ENCODE results near the gene KBTBD7.

The KBTBD7 gene, protein sequence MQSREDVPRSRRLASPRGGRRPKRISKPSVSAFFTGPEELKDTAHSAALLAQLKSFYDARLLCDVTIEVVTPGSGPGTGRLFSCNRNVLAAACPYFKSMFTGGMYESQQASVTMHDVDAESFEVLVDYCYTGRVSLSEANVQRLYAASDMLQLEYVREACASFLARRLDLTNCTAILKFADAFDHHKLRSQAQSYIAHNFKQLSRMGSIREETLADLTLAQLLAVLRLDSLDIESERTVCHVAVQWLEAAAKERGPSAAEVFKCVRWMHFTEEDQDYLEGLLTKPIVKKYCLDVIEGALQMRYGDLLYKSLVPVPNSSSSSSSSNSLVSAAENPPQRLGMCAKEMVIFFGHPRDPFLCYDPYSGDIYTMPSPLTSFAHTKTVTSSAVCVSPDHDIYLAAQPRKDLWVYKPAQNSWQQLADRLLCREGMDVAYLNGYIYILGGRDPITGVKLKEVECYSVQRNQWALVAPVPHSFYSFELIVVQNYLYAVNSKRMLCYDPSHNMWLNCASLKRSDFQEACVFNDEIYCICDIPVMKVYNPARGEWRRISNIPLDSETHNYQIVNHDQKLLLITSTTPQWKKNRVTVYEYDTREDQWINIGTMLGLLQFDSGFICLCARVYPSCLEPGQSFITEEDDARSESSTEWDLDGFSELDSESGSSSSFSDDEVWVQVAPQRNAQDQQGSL

GRCh38 chr13:41193919-41194824, at the start of gene KBTBD7:
Gene KBTBD7, minus strand, starts transcription at chr13:41194569. Its CDS starts 312 bp downstream, at chr13:41194257.
- H3K27ac ChIP-seq (ENCODE audit: low read depth, low read length): peak within 1 kb of the TSS; percentile 89
- no peaks in the 10 kb centered on the region for H3K9me3 ChIP-seq (ENCODE audit: control insufficient read depth, insufficient read depth, low read length)
- peak within 1 kb of the TSS; percentile 90 for H3K9ac ChIP-seq (ENCODE audit: low read depth, low read length)
- no peaks in the 10 kb centered on the region for H3K27me3 ChIP-seq (ENCODE audit: control insufficient read depth, insufficient read depth, low read length)
- H3K4me3 ChIP-seq (ENCODE audit: low read depth, low read length): peak within 1 kb of the TSS; percentile 83
- H3K36me3 ChIP-seq (ENCODE audit: control insufficient read depth, insufficient read depth, low read length): 0 out of 2 replicates have a peak, but pooled peaks cover 2% of the 10 kb centered on the region
- H3K4me1 ChIP-seq (ENCODE audit: control insufficient read depth, insufficient read depth, low read length): 0 out of 2 replicates have a peak, but pooled peaks cover 7% of the 10 kb centered on the region

DNA sequence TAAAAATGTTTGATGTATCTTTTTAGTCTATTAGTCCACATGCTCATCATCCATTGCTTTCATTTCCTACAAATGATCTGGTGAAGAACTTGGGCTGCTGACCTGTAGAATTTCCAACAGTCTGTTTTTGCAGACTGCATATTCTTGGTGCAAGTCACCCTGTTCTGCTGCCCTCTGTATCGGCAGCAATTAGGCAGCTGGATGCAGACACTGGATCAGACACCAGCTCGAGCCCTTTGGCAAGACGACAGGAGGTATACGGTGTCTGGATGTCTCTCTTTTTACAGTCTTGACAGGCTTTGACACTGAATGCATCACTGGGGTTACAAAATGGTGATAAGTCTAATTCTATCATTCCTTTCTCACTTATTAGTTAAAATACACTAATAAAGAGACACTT, 47.3 kb upstream of the KBTBD7 start:
- Histone ChIP-seq H3K36me3 (ENCODE audit: control insufficient read depth, insufficient read depth, low read length) (peaks cover 3% of the 10 kb centered on the region; the same call in 1 of the 2 replicates), H3K27ac (ENCODE audit: low read depth, low read length) (no peak overlapping the region), H3K4me3 (ENCODE audit: low read depth, low read length) (no peak overlapping the region), H3K4me1 (ENCODE audit: control insufficient read depth, insufficient read depth, low read length) (no peaks in the 10 kb centered on the region), H3K9ac (ENCODE audit: low read depth, low read length) (no peak overlapping the region), H3K27me3 (ENCODE audit: control insufficient read depth, insufficient read depth, low read length) (no peaks in the 10 kb centered on the region), H3K9me3 (ENCODE audit: control insufficient read depth, insufficient read depth, low read length) (no peaks in the 10 kb centered on the region)

- H3K9me3 ChIP-seq (ENCODE audit: control insufficient read depth, insufficient read depth, low read length): no peaks in the 10 kb centered on the region
- H3K4me1 ChIP-seq (ENCODE audit: control insufficient read depth, insufficient read depth, low read length): no peaks in the 10 kb centered on the region
- H3K27me3 ChIP-seq (ENCODE audit: control insufficient read depth, insufficient read depth, low read length): no peaks in the 10 kb centered on the region
- H3K36me3 ChIP-seq (ENCODE audit: control insufficient read depth, insufficient read depth, low read length): peaks cover 7% of the 10 kb centered on the region; the same call in 1 of the 2 replicates
- no peak overlapping the region for H3K27ac ChIP-seq (ENCODE audit: low read depth, low read length)
- H3K4me3 ChIP-seq (ENCODE audit: low read depth, low read length): no peak overlapping the region
- H3K9ac ChIP-seq (ENCODE audit: low read depth, low read length): no peak overlapping the region
Observed at GRCh38 chr13:41236369-41236768, 42.0 kb upstream of the KBTBD7 start.

- no peaks in the 10 kb centered on the region for H3K27me3 ChIP-seq (ENCODE audit: control insufficient read depth, insufficient read depth, low read length)
- H3K4me1 ChIP-seq (ENCODE audit: control insufficient read depth, insufficient read depth, low read length): no peaks in the 10 kb centered on the region
- H3K27ac ChIP-seq (ENCODE audit: low read depth, low read length): no peak overlapping the region
- no peak overlapping the region for H3K4me3 ChIP-seq (ENCODE audit: low read depth, low read length)
- H3K9me3 ChIP-seq (ENCODE audit: control insufficient read depth, insufficient read depth, low read length): no peaks in the 10 kb centered on the region
- H3K36me3 ChIP-seq (ENCODE audit: control insufficient read depth, insufficient read depth, low read length): peaks cover 8% of the 10 kb centered on the region; the same call in 1 of the 2 replicates
- H3K9ac ChIP-seq (ENCODE audit: low read depth, low read length): no peak overlapping the region
Observed at GRCh38 chr13:41232578-41233480, 38.5 kb upstream of the KBTBD7 start.

DNA sequence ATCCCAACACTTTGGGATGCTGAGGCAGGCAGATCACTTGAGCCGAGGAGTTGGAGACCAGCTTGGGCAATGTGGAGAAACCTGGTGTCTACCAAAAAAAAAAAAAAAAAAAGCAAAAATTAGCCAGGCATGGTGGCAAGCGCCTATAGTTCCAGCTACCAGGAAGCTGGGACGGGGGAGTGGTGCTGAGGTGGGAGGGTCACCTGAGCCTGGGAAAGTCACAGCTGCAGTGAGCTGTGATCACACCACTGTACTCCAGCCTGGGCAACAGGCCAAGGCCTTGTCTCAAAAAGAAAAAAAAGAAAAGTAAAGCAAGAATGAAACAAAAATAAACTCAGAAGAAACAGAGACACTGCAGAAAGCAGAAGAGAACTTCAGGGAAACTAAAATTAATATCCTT, 37.4 kb upstream of the KBTBD7 start:
- Histone ChIP-seq H3K9ac (ENCODE audit: low read depth, low read length) (no peak overlapping the region), H3K27me3 (ENCODE audit: control insufficient read depth, insufficient read depth, low read length) (no peaks in the 10 kb centered on the region), H3K4me1 (ENCODE audit: control insufficient read depth, insufficient read depth, low read length) (no peaks in the 10 kb centered on the region), H3K36me3 (ENCODE audit: control insufficient read depth, insufficient read depth, low read length) (peaks cover 8% of the 10 kb centered on the region; the same call in 1 of the 2 replicates), H3K27ac (ENCODE audit: low read depth, low read length) (no peak overlapping the region), H3K4me3 (ENCODE audit: low read depth, low read length) (no peak overlapping the region), H3K9me3 (ENCODE audit: control insufficient read depth, insufficient read depth, low read length) (no peaks in the 10 kb centered on the region)

DNA sequence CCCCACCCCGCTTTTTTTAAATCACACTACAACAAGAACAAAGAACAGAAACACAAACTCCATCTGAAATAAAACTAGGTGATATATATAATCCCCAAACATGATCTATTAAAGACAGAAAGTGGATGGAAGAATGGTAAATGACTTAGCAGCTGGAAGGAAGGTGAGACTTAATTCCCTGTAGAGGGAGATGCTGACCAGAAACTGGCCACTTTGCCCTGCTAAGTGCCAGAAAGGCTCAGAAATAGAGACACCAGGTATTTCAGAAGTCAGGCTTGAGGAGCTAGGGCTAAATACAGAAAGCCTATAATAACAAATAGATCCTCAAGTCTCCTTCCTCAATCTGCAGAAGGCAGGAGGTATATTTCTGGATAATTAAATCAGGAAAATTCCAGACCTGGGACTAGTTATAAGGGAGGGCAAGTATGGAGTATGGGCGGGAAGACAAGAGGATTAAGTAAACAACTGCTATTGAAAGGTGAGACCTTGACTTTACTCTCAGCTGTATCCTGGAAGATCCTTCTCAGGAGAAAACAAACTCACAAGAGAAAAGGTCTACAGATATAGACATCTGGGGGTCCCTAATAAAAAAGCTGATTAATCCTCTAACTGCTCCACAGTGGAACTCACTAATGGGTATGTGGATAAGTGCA, 36.8 kb upstream of the KBTBD7 start:
- no peaks in the 10 kb centered on the region for H3K9me3 ChIP-seq (ENCODE audit: control insufficient read depth, insufficient read depth, low read length)
- H3K4me1 ChIP-seq (ENCODE audit: control insufficient read depth, insufficient read depth, low read length): no peaks in the 10 kb centered on the region
- no peaks in the 10 kb centered on the region for H3K27me3 ChIP-seq (ENCODE audit: control insufficient read depth, insufficient read depth, low read length)
- H3K36me3 ChIP-seq (ENCODE audit: control insufficient read depth, insufficient read depth, low read length): peaks cover 8% of the 10 kb centered on the region; the same call in 1 of the 2 replicates
- no peak overlapping the region for H3K4me3 ChIP-seq (ENCODE audit: low read depth, low read length)
- H3K9ac ChIP-seq (ENCODE audit: low read depth, low read length): no peak overlapping the region
- no peak overlapping the region for H3K27ac ChIP-seq (ENCODE audit: low read depth, low read length)

- Histone ChIP-seq H3K36me3 (ENCODE audit: control insufficient read depth, insufficient read depth, low read length) (peaks cover 8% of the 10 kb centered on the region; the same call in 1 of the 2 replicates), H3K9ac (ENCODE audit: low read depth, low read length) (no peak overlapping the region), H3K9me3 (ENCODE audit: control insufficient read depth, insufficient read depth, low read length) (no peaks in the 10 kb centered on the region), H3K4me1 (ENCODE audit: control insufficient read depth, insufficient read depth, low read length) (no peaks in the 10 kb centered on the region), H3K27ac (ENCODE audit: low read depth, low read length) (no peak overlapping the region), H3K4me3 (ENCODE audit: low read depth, low read length) (no peak overlapping the region), H3K27me3 (ENCODE audit: control insufficient read depth, insufficient read depth, low read length) (no peaks in the 10 kb centered on the region)
Observed at GRCh38 chr13:41229356-41229755, 35.0 kb upstream of the KBTBD7 start.

GRCh38 chr13:41224113-41225110, 30.0 kb upstream of the KBTBD7 start:
- no peaks in the 10 kb centered on the region for H3K27me3 ChIP-seq (ENCODE audit: control insufficient read depth, insufficient read depth, low read length)
- no peak overlapping the region for H3K4me3 ChIP-seq (ENCODE audit: low read depth, low read length)
- H3K27ac ChIP-seq (ENCODE audit: low read depth, low read length): no peak overlapping the region
- no peak overlapping the region for H3K9ac ChIP-seq (ENCODE audit: low read depth, low read length)
- no peaks in the 10 kb centered on the region for H3K36me3 ChIP-seq (ENCODE audit: control insufficient read depth, insufficient read depth, low read length)
- H3K4me1 ChIP-seq (ENCODE audit: control insufficient read depth, insufficient read depth, low read length): no peaks in the 10 kb centered on the region
- H3K9me3 ChIP-seq (ENCODE audit: control insufficient read depth, insufficient read depth, low read length): no peaks in the 10 kb centered on the region

DNA sequence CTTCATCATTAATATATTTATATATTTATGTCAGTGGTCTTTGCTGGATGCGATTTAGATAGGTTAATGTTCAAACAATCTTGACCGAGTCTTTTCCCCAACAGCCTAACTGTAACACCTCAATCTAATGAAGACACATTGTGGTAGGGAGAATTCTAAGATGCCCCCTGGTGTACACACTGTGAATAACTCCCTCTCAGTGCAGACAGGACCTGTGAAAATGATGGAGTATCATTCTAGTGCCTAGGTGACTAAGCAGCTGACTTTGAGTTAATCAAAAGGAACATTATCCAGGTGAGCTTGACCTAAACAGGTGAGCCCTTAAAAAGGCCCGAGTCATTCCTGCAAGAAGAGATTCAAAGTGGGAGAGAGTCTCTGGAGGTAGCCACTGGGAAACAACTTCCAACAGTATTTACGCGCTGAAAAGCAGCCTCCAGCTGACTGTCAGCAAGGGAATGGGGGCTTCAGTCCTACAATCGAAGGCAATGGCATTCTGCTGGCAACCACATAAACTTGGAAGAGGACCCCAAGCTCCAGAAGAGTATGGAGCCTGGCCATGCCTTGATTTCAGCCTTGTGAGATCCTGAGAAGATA, 28.0 kb upstream of the KBTBD7 start:
- H3K27me3 ChIP-seq (ENCODE audit: control insufficient read depth, insufficient read depth, low read length): no peaks in the 10 kb centered on the region
- H3K9me3 ChIP-seq (ENCODE audit: control insufficient read depth, insufficient read depth, low read length): no peaks in the 10 kb centered on the region
- no peak overlapping the region for H3K27ac ChIP-seq (ENCODE audit: low read depth, low read length)
- no peak overlapping the region for H3K4me3 ChIP-seq (ENCODE audit: low read depth, low read length)
- no peak overlapping the region for H3K9ac ChIP-seq (ENCODE audit: low read depth, low read length)
- no peaks in the 10 kb centered on the region for H3K4me1 ChIP-seq (ENCODE audit: control insufficient read depth, insufficient read depth, low read length)
- H3K36me3 ChIP-seq (ENCODE audit: control insufficient read depth, insufficient read depth, low read length): no peaks in the 10 kb centered on the region
